PC-9 (cell line): Measurements from ENCODE around the gene TUG1.

Source experiments
- CTCF ChIP-seq: fragments of 200-600 bp; sonication (generic); conservative IDR thresholded peaks from 2 replicates; pipeline ENCODE4 v1.6.1; 2017; ENCODE audit warnings: mixed run types, antibody characterized with exemption, mild to moderate bottlenecking, moderate library complexity
- EZH2 ChIP-seq: fragments of 200-600 bp; sonication (generic); IDR thresholded peaks from 2 replicates; pipeline ENCODE4 v1.8.0; 2017; ENCODE audit warnings: antibody characterized with exemption, low read depth

DNA sequence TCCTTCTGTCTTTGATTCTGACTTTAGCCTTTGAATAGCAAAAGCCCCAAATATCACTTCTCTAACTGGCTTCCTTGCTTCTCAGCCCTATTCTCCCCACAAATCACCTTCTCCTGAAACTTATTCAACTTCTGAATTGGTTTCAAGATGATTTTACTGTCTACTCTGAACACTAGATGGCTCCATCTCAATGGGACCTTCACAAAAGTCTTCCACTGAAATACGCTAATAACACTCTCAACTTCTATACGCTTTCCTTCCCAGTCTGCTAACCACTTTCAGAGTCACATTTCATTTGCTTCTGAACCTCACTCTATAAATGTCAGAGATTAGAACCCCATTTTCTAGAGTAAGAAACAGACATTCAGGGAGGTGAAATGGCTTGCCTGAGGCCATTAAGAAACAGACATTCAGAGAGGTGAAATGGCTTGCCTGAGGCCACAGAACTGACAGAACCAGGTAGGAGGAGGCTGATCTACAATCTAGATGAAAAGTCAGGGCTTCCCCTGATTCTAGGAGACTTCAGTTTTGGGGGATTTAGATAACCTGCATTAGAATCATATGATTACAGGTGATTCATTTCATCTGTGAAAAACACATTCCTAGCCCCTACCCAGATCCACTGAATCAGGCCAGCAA is 21.1 kb upstream of the TUG1 start:
- TF ChIP-seq CTCF (peak; percentile 75), EZH2 (no peak)
